HEK293 (cell line): ENCODE results near the gene PSMD6.

Experiments
- BCL11A ChIP-seq: fragments of 450-650 bp; formaldehyde crosslinking; IDR thresholded peaks from 2 replicates; pipeline ENCODE4 v1.5.1; 2016; ENCODE audit warnings: low read depth, missing biosample characterization, missing genetic modification characterization
- ZNF146 ChIP-seq: fragments of 450-650 bp; formaldehyde crosslinking; IDR thresholded peaks from 2 replicates; pipeline ENCODE4 v1.5.1; 2016; ENCODE audit warnings: missing biosample characterization, missing genetic modification characterization
- ZNF223 ChIP-seq: fragments of 450-650 bp; formaldehyde crosslinking; IDR thresholded peaks from 2 replicates; pipeline ENCODE4 v1.5.1; 2016; ENCODE audit warnings: missing biosample characterization, missing genetic modification characterization
- ZNF510 ChIP-seq: fragments of 450-650 bp; formaldehyde crosslinking; IDR thresholded peaks from 2 replicates; pipeline ENCODE4 v1.5.1; 2018; ENCODE audit warnings: mild to moderate bottlenecking, missing genetic modification characterization, missing biosample characterization; ENCODE audit not compliant: insufficient replicate concordance
- ZNF596 ChIP-seq: fragments of 450-650 bp; IDR thresholded peaks from 2 replicates; pipeline ENCODE4 v1.5.0; 2018; ENCODE audit warnings: missing biosample characterization, mild to moderate bottlenecking, missing genetic modification characterization, moderate library complexity
- TF ChIP-seq, protein P1 (sequence below): fragments of 450-650 bp; formaldehyde crosslinking; IDR thresholded peaks from 2 replicates; pipeline ENCODE4 v1.5.1; 2016; ENCODE audit warnings: missing biosample characterization, missing genetic modification characterization
- TF ChIP-seq, protein P2 (sequence below): fragments of 450-650 bp; formaldehyde crosslinking; IDR thresholded peaks from 2 replicates; pipeline ENCODE4 v1.5.1; 2016; ENCODE audit warnings: missing biosample characterization, missing genetic modification characterization
- TF ChIP-seq, protein P3 (sequence below): fragments of 450-650 bp; formaldehyde crosslinking; IDR thresholded peaks from 2 replicates; pipeline ENCODE4 v1.5.1; 2016; ENCODE audit warnings: missing biosample characterization, missing genetic modification characterization
- TF ChIP-seq, protein P4 (sequence below): fragments of 450-650 bp; IDR thresholded peaks from 2 replicates; pipeline ENCODE4 v1.5.1; 2018; ENCODE audit warnings: missing biosample characterization, missing genetic modification characterization

DNA sequence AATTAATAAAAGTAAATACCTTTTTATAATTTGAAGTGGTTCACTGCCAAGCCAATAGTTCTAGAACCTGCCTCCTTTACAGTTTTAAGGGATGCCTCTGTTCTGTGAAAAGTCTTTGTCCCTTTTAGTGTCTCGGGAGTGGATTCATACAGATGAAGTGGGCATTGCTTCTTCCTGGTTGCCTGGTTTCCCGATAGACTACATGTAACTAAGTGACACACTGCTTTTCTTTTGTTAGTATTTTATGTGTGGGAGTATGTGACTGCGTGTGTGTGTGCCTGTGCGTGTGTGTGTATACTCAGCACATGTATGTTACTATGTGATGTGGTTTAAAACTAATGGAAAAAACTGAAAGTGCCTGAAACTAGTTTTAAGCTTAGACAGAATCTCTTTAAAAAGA lies 21.1 kb downstream of the PSMD6 start:
- TF ChIP-seq BCL11A (tag by site-specific recombination) (no peak), ZNF596 (tag by site-specific recombination) (no peak), ZNF510 (no peak), ZNF223 (no peak), ZNF146 (tag by site-specific recombination) (no peak)
- TF ChIP-seq, protein P1, sequence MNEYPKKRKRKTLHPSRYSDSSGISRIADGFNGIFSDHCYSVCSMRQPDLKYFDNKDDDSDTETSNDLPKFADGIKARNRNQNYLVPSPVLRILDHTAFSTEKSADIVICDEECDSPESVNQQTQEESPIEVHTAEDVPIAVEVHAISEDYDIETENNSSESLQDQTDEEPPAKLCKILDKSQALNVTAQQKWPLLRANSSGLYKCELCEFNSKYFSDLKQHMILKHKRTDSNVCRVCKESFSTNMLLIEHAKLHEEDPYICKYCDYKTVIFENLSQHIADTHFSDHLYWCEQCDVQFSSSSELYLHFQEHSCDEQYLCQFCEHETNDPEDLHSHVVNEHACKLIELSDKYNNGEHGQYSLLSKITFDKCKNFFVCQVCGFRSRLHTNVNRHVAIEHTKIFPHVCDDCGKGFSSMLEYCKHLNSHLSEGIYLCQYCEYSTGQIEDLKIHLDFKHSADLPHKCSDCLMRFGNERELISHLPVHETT = no peak
- TF ChIP-seq, protein P2, sequence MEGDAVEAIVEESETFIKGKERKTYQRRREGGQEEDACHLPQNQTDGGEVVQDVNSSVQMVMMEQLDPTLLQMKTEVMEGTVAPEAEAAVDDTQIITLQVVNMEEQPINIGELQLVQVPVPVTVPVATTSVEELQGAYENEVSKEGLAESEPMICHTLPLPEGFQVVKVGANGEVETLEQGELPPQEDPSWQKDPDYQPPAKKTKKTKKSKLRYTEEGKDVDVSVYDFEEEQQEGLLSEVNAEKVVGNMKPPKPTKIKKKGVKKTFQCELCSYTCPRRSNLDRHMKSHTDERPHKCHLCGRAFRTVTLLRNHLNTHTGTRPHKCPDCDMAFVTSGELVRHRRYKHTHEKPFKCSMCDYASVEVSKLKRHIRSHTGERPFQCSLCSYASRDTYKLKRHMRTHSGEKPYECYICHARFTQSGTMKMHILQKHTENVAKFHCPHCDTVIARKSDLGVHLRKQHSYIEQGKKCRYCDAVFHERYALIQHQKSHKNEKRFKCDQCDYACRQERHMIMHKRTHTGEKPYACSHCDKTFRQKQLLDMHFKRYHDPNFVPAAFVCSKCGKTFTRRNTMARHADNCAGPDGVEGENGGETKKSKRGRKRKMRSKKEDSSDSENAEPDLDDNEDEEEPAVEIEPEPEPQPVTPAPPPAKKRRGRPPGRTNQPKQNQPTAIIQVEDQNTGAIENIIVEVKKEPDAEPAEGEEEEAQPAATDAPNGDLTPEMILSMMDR (tag by site-specific recombination) = no peak
- TF ChIP-seq, protein P3, sequence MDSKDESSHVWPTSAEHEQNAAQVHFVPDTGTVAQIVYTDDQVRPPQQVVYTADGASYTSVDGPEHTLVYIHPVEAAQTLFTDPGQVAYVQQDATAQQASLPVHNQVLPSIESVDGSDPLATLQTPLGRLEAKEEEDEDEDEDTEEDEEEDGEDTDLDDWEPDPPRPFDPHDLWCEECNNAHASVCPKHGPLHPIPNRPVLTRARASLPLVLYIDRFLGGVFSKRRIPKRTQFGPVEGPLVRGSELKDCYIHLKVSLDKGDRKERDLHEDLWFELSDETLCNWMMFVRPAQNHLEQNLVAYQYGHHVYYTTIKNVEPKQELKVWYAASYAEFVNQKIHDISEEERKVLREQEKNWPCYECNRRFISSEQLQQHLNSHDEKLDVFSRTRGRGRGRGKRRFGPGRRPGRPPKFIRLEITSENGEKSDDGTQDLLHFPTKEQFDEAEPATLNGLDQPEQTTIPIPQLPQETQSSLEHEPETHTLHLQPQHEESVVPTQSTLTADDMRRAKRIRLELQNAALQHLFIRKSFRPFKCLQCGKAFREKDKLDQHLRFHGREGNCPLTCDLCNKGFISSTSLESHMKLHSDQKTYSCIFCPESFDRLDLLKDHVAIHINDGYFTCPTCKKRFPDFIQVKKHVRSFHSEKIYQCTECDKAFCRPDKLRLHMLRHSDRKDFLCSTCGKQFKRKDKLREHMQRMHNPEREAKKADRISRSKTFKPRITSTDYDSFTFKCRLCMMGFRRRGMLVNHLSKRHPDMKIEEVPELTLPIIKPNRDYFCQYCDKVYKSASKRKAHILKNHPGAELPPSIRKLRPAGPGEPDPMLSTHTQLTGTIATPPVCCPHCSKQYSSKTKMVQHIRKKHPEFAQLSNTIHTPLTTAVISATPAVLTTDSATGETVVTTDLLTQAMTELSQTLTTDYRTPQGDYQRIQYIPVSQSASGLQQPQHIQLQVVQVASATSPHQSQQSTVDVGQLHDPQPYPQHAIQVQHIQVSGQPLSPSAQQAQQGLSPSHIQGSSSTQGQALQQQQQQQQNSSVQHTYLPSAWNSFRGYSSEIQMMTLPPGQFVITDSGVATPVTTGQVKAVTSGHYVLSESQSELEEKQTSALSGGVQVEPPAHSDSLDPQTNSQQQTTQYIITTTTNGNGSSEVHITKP (tag by site-specific recombination) = no peak
- TF ChIP-seq, protein P4, sequence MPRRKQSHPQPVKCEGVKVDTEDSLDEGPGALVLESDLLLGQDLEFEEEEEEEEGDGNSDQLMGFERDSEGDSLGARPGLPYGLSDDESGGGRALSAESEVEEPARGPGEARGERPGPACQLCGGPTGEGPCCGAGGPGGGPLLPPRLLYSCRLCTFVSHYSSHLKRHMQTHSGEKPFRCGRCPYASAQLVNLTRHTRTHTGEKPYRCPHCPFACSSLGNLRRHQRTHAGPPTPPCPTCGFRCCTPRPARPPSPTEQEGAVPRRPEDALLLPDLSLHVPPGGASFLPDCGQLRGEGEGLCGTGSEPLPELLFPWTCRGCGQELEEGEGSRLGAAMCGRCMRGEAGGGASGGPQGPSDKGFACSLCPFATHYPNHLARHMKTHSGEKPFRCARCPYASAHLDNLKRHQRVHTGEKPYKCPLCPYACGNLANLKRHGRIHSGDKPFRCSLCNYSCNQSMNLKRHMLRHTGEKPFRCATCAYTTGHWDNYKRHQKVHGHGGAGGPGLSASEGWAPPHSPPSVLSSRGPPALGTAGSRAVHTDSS = no peak
